GM19351 (cell line): ENCODE data around the gene CREB1.
A peak's percentile ranks its signal among the peaks of the same experiment; 100 is the strongest.

Source experiments
- ATAC-seq: cut with Tn5 transposase; IDR thresholded peaks from one replicate; pipeline ENCODE4 v1.9.1; 2021; ENCODE audit warnings: mild to moderate bottlenecking, moderate library complexity; ENCODE audit not compliant: unreplicated experiment

Gene CREB1

DNA sequence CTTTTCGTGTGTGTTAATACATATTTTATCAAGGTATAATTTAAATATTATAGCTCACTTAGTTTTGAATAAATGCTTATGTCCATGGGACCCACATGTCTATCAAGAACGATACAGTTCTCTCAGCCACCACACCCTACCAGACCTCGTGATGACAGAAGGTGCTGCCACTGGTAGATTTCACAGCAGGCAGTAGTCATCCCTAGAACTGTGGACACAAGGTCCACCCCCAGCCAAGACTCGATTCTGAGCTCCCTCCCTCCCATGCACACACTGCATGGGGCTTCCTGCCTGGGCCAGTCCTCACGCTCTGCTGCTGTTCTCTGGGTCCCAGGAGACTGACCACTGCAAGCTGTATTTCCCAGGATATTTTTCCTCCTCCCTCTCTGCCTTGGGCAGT, 26.5 kb upstream of the CREB1 start:
- ATAC-seq = peak; percentile 76

- no peak for ATAC-seq
Observed at GRCh38 chr2:207504513-207505170, 25.1 kb upstream of the CREB1 start.

- no peak for ATAC-seq
Observed at GRCh38 chr2:207505171-207505570, 24.6 kb upstream of the CREB1 start.

GRCh38 chr2:207505728-207506127, 24.0 kb upstream of the CREB1 start:
- no peak for ATAC-seq

DNA sequence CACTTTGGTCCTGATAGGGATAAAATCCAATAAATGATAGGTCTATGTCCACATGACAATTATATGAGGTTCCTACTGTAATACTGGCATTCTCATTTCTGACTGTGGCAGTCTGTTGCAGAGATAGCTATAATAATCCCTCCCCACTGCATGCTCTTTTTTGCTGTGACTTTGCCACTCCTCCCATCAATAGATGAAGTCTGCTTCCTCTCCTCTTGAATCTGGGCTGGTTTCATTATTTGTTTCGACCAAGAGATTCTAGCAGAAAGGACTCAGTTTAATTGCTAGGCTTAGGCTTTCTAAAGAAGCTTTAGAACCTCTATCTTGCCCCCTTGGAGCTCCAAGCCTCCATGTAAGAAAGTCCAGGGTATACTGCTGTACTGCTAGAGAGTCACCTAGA, 23.3 kb upstream of the CREB1 start:
- ATAC-seq = peak; percentile 37

DNA sequence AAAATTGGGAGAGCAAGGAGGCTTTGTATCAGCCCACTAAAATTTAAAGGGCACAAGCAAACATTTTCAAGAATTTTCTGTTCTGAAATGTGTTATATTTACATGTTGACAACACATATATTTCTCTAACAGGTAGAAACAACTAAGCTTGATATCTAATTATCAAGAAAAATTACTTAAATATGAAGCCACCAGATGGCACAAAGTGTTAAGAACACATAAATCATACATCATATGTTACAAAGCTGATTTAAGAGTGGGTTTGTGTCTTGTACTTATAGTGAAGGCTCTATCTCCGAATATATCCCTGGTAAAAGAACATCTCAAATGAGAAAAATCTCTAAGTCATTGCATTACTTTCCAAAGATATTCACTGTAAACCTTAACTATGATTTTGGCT, 19.6 kb upstream of the CREB1 start:
- ATAC-seq = no peak

DNA sequence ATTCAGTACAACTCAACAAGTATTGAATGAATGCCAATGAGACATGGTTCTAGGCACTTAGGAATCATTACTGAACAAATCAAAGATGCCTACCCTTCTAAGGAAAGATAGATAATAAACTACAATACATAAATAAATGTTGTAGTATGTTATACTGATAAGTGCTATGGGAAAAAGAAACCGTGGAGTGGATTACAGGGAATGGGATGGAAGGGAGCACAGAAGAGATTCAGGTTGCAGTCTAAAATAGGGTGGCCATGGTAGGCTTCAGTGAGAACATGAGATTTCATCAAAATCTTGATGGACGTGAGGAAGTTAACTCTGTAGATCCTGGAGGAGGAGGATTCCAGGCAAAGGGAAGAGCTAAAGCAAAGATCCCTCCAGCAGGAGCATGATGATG, 17.9 kb upstream of the CREB1 start:
- no peak for ATAC-seq

- no peak for ATAC-seq
Observed at GRCh38 chr2:207512356-207512755, 17.4 kb upstream of the CREB1 start.

- no peak for ATAC-seq
Observed at GRCh38 chr2:207513551-207514257, 16.1 kb upstream of the CREB1 start.

GRCh38 chr2:207514451-207514850, 15.3 kb upstream of the CREB1 start:
- no peak for ATAC-seq

- no peak for ATAC-seq
Observed at GRCh38 chr2:207515671-207516070, 14.1 kb upstream of the CREB1 start.

DNA sequence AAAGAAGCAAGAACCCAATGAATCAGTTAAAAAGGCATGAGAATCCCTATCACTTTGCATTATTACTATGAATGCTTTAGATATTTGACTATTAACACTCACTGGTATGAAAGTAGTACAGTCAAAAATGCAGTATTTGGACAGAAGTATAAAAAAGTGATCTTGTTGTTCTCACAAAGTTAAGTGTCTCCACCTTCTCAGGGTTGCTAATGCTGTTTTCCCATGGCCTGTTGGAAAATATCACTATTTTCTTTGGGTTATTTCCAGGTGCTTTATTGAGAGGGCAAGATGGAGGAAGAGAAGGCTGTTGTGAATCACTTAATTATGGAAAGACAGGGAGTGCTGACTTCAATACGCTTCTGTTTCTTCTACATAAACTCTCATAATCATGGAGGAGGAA, 13.6 kb upstream of the CREB1 start:
- ATAC-seq = no peak

GRCh38 chr2:207523005-207523404, 6.8 kb upstream of the CREB1 start:
- no peak for ATAC-seq

- ATAC-seq = no peak
Observed at GRCh38 chr2:207525296-207525695, 4.5 kb upstream of the CREB1 start.

DNA sequence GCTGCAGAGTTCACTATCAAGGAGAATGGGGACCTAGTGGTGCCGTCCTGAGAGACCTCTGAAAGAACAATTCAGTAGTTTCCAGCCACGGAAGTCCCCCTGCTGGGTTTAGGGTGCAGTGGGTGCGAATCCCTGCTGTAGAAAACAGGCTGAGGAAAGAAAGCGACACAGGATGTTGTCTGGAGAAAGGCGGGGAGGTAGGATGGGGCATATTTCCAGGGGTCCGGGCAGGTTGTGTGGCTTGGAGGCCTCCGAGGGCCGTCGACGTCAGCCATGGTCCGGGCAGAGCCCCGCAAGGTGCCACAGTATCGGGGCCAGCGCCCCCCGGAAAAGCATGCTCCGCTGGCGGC, 807 bp upstream of the CREB1 start:
- peak; percentile 5 for ATAC-seq

- peak; percentile 4 for ATAC-seq
Observed at GRCh38 chr2:207530160-207531031, 634 bp downstream of the CREB1 start.

- no peak for ATAC-seq
Observed at GRCh38 chr2:207531032-207531952, 1.5 kb downstream of the CREB1 start.

DNA sequence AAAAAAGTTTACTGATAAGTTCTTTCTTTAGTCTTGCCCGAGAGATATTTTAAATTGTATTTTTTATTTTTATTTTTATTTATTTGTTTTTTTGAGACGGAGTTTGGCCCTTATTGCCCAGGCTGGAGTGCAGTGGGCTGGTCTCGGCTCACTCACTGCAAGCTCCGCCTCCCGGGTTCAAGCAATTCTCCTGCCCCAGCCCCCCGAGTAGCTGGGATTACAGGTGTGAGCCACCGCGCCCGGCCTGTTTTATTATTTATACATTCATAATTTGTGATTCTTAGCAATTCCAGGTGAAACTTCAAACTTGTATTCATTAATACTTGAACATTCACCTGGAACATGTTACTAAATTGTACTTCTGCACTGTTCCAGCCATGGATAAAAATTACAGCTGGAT, 2.9 kb downstream of the CREB1 start:
- ATAC-seq = no peak

DNA sequence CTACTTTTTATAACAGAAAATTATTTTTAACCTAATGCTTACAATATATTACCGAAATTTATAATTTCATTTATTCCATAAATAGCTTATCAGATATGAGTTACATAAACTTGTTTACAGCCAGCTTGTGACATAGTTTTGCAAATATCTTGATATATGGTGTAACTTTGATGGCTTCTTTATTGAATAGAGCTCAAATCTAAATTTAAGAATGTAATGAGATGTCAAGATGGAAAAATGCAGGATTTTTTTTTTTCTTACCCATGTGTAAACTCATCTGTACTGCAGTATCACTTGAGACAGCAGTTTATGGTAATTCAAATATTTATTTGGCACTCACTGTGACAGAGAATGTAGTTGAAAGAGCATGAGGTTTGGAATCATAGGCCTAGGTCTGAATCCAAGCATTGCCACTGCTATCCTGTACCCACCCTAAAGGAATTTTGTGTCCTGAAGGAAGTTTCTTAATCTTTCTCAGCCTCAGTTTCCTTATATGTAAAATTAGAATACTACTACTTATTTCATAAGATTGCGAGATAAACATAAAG, 3.8 kb downstream of the CREB1 start:
- no peak for ATAC-seq

DNA sequence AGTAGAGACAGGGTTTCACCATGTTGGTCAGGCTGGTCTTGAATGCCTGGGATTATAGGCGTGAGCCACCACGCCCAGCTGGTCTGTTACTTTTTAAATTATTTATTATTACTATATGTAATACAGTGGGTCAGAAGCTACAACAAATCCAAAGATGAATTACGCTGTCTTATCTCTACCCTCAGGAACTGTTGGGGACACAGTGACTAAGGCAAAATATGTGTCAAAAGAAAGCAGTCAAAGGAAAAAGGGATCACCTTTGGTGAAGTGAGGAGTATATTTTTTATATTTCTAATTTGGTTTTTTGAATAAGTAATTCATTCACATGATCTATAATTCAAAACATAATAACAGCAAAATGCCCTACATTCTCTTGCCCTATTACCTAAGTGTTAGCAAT, 4.7 kb downstream of the CREB1 start:
- ATAC-seq = no peak

DNA sequence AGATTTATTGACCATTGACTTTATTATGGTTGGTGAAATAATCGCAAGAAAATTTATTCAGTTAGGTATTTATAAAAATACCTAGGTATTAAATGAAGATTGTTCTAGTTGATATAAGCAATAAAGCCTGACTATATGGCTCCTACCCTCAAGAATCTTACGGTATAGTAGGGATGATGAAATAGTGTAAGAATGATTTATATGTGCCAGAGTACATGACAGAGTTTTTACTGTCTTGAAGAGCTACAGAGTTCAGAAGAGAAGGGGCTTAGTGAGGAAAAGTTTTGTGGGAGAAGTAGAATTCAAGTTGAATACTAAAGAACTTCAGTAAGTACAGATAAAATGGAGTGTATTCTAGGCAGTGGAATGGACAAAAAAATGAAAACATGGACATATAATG, 9.7 kb downstream of the CREB1 start:
- no peak for ATAC-seq
